Limb (tissue), 2 donors: ENCODE data around the gene ATP11A.

Experiments
- DNase-seq, 2 donors: peaks; one replicate each; pipeline ENCODE4 v3.0.0-alpha.2; 2016; ENCODE audit errors: extremely low spot score in 2 of 2

The ATP11A gene

DNA sequence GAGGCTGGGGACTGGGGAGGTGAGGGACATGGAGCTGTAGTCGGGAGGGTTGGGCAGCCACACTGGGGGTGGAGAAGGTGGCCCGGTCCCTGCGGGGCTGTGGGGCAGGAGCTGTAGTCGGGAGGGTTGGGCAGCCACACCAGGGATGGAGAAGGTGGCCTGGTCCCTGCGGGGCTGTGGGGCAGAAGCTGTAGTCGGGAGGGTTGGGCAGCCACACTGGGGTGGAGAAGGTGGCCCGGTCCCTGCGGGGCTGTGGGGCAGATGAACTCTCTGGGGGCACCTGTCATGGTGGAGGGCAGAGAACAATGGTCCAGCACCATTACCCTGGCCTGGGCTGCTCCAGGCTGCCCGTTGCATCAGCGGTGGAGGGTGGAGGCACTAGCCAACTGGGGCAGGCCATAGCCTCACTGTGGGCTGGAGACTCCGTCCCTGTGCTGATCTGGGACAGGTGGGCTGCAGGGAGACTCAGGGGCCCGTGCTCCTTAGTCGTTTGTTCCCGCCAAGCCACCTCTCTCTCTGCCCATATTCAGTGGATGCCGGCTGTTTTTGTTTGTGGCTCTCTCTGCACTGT is 51.4 kb downstream of the ATP11A start:
- DNase-seq = no peak

DNA sequence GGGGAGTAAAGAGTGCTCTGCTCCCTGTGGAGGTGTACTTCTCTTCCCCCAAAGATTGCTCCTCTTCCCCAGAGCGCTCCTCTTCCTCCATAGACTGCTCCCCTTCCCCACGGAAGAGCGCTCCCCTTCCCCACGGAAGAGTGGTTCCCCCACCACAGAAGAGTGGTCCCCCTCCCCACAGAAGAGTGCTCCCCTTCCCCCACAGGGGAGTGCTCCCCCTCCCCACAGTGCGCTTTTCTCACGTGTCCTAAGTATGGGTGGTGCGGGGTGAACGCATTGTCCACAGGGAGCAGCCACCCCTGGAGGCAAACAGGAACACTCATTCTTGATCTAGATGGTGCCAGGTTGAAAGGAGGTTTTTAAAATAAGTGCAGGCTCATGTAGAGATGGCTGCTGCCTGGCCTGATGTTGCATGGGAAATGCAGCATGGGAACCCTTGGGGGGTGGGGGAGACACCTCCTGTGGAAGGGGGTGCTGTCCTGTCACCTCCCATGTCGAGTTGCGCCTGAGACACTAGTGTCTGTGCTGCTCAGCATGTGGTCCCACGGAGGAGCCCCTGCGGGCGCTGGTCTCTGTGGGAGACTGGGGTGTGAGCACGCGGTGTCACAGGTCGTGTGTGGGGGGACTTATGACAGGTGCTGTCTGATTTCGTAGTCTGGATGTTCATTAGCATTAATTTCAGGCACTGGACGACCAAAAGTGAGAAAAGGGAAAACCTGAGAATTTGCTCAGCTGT is 52.2 kb downstream of the ATP11A start:
- no peak for DNase-seq

- DNase-seq = no peak
These were observed 52.7 kb downstream of the ATP11A start for GRCh38 chr13:112742583-112742982.

DNA sequence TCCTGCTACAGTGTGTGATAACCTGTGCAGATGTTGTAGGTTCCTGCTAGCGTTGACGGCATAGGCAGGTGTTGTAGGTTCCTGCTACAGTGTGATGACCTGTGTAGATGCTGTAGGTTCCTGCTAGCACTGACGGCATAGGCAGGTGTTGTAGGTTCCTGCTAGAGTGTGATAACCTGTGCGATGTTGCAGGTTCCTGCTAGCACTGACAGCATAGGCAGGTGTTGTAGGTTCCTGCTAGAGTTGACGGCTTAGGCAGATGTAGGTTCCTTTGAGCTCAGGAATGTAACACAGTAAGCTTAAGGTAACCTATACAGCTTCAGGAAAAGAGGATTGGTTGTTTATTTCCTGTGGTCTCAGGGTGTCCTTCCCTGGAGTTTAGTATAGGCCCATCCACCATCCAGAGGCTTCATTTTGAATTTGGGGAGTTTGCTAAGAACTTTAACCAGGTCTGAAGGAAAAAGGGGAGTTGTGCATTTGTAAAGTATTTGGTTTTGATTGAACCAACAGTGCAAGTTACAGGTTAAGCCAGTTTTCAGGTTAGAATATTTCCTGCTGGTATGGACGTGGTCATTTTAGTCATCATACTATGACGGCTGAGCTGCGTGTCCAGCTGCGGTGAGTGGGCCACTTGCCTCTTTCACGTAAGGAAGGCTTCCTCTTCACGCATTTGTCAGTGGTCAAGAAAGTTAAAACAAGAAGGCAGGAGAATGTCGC is 53.8 kb downstream of the ATP11A start:
- no peak for DNase-seq

- DNase-seq = no peak
These were observed 54.6 kb downstream of the ATP11A start for GRCh38 chr13:112744168-112745021.

DNA sequence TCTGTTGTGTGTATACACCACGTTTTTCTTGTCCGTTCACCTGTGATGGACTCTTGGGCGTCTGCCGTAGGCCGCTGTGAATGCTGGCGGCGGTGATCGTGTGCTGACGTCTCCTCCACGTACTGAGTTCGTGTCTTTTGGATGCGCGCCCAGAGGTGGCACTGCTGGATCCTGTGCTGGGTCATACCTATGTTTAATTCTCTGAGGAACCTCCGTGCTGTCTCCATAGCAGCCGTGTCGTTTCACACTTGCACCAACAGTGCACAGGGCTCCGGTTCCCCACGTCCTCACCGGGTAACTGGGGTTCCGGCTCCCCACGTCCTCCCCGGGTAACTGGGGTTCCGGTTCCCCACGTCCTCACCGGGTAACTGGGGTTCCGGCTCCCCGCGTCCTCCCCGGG is 56.2 kb downstream of the ATP11A start:
- DNase-seq = no peak

- DNase-seq = no peak
These were observed 57.4 kb downstream of the ATP11A start for GRCh38 chr13:112747256-112747655.

DNA sequence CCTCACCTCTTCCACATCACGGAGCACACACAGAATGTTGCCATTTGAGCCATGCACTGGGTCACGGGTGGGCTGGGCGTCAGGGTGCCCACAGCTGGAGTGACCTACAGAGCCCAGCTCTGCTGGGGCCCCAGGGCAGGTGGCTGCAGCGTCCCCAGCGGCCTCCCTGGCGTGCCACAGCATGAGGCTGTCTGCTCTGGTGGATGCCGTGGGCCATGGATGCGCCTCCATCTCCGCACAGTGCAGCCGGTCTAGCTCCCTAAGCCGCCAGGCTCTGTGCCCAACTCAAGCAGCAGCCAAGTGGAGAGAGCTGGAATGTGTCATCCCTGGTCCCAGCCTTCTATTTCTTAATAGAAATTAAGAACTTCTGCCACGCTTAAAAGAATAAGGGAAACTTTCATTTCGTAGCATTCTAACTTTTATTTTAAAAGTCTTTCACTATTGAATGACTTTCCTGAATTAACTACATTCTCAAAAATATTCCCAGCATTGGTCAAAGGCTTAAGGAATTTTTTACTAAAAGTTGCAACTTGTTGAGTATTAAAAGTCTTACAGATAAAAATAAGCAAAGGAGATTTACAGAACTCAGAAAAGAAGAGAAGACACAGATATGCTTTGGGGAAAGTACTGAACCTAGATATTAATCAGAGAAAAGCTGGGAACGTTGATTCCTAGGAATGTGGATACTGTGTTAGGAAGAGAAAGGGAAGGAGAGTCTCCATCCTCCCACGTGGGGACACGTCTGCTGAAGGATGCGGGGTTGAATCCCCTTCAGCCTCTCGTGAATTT is 59.3 kb downstream of the ATP11A start:
- no peak for DNase-seq

- DNase-seq = no peak
These were observed 60.7 kb downstream of the ATP11A start for GRCh38 chr13:112750570-112750969.

- DNase-seq = no peak
These were observed 61.8 kb downstream of the ATP11A start for GRCh38 chr13:112751617-112752016.

- DNase-seq = no peak
These were observed 62.4 kb downstream of the ATP11A start for GRCh38 chr13:112752211-112752610.

DNA sequence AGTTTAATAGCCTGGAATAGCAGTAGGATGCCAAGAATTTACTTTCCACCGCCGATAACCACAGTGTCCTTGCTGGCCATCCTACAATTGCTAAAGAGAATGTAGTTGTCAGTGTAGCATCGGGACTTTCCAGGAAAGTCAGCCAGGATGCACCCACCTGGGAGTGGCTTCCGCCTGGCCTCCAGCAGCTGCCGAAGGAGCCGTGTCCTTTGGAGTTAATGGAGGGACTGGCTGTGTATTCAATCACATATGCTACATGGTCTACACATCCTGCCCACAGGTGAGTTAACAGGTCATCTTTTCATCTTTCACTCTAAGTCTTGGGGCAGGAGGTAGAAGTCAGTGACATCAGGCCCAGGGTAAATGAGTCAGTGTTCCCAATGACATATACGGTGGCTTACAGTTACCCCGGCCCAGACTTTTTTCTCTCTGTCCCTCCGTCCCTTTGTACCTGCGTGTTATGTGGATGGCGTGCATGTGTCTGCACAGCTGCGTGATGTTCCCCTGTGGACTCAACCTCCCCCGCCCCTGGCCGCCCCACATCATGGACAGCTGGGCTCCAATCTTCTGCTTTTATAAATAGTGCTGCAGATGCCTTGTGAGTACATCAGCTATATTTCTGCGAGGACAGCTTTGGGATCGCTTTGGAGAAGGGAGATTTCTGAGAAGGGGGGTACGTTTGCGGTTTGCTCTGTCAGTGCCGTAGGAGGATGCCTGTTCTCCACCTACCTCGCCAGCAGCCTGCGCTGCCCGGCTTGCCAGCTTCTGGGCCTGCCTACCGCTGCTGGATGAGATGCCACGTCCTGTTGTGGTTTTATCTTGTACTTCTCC is 63.1 kb downstream of the ATP11A start:
- no peak for DNase-seq

DNA sequence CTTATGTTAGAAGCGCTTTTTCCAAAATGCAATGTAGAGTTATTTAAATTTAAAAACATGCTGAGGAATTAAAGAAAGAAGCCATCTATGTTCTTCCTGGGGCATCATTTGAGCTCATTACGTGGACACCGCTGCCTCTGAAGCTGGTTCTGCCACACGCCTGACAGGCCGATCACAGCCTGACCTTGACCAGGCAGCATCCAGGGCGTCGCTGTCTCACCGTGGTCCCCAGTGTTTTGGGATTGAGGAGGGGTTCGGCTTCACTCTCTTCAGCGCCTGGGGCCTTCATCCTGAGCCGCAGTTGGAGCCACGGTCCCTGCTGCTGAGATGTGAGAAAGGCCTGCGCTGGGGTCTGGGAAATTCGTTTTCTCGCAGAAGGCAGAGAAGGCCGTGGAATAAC is 64.0 kb downstream of the ATP11A start:
- DNase-seq = no peak

- DNase-seq = no peak
These were observed 64.6 kb downstream of the ATP11A start for GRCh38 chr13:112754281-112755025.

DNA sequence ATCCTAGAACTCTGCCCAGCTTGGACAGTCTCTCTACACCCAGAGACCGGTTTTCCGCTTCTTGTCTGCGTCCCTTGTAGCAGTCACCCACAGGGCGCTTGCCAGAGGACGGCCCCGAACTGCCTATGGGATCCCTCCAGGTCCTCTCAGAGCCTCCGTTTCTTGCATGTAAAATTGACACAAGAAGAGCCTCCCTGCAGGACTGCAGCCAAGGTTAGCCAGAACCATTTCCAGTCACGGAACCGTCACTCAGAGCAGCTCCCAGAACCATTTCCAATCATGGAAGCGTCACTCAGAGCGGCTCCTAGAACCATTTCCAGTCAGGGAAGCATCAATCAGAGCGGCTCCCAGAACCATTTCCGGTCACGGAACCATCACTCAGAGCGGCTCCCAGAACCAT is 65.5 kb downstream of the ATP11A start:
- no peak for DNase-seq

DNA sequence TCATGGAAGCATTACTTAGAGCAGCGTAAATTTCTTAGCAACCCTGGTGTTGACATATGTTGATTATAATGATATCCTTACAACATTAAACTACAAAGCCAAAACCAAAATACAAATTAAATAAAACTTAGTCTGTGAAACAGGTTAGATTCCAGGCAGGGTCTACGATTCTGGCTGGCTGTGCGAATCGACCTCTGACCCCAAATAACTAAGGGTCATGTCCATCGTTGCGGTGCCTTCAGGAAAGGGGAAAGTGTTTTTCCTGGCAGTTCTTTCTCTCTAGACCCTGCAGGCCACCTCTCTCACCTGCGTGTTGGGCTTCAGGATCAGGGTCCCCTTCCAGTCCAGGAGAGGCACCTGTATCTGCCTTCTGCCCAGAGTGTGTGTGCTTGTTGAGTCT is 66.2 kb downstream of the ATP11A start:
- no peak for DNase-seq

DNA sequence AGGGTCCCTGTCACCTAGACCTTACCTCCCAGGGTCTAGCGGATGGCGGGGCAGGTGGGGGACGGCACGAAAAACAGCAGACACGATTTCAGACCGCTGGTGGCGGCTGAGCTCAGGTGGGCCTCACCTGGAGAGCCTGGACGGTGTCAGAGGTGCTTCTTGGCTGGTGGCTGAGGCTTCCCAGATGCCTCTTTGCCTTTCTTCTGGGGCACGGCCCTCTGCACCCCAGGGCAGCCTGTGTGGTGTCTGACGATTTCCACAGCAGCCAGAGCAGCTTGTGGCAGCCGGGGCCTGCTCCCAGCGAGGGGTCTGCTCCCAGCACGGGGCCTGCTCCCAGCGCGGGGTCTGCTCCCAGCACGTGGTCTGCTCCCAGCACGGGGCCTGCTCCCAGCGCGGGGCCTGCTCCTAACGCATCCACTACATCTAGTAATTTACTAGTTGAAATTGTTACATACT is 66.7 kb downstream of the ATP11A start:
- DNase-seq = no peak

DNA sequence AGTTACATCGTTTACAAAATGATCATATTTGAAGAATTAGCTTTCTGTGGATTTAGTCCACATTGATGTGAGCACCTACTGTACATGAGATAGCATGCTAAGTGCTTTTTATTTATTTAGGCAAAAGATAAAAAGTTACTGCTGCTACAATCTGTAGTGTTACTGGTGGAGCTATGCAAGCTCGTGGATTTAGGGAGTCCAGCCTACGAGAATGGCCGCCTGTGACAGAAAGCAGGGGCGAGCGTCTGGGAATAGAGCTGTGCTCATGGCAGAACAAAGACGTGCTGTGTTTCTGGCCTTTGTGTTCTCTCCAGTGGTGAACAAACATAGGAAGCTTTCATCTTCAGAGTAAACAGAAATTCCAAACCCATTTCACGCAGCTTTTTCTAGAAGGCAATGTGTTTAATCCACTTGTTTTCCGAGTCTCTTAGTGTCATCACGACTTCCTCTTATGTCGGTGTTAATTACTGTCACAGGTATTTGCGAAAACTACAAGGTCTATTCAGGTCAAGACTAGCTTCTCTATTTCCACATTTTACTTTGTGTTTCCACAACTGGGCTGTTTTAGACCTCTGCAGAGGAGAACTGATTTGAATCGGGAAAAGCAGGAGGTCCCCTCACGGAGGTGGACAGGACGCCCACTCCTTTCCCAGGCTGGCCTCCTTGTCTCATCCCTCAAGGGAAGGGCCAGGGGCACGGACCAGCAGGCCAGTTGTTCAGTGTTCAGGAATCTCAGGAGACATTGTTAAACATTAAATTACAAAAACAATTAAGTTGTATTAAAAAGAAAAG is 67.3 kb downstream of the ATP11A start:
- no peak for DNase-seq

GRCh38 chr13:112757759-112758086 is 67.9 kb downstream of the ATP11A start:
- no peak for DNase-seq
